IMR-90 (cell line): Measurements from ENCODE around the gene FOXP1. TPM values are rescaled to one million over a fixed set of nuclear protein-coding genes. Genes with fewer than 3 reads are reported as not detected.

ENCODE experiments used
- ATAC-seq: fragments of 200-7000 bp; cut with Tn5 transposase; 2 replicates; pipeline ENCODE4 v1.9.1; 2020; ENCODE audit warnings: low read depth, mild to moderate bottlenecking, moderate library complexity
- BruUV-seq: library from RNA; stranded (reverse); fragments of 400-500 nt; replicated peaks from 2 replicates; lab custom pipeline; 2021; lab: Mats Ljungman, UMichigan
- CTCF ChIA-PET: fragments of 300-600 bp; formaldehyde crosslinking; extraction: SDS; loops from one replicate; lab custom pipeline; 2021; ENCODE audit warnings: antibody characterized with exemption; lab: Yijun Ruan, JAX
- POLR2A ChIA-PET: fragments of 300-600 bp; sonication (Branson Sonifier 250); formaldehyde crosslinking; loops from one replicate; lab custom pipeline; 2022; ENCODE audit warnings: antibody characterized with exemption; ENCODE audit not compliant: unreplicated experiment; lab: Charles Lee
- DNase-seq: peaks from one replicate; pipeline ENCODE4 v3.0.0; 2013
- H2AFZ ChIP-seq: replicated peaks from 2 replicates; pipeline ENCODE3; 2013; ENCODE audit warnings: low read length, mild to moderate bottlenecking; ENCODE audit not compliant: poor library complexity
- H2AK5ac ChIP-seq: 2 replicates; pipeline ENCODE4 v1.6.1; 2013; ENCODE audit warnings: low read depth, low read length, inconsistent platforms
- H2AK9ac ChIP-seq: replicated peaks from 2 replicates; pipeline ENCODE3; 2013; ENCODE audit warnings: mild to moderate bottlenecking, low read depth, low read length, moderate library complexity; ENCODE audit not compliant: poor library complexity
- H2BK120ac ChIP-seq: 2 replicates; pipeline ENCODE4 v1.6.1; 2013; ENCODE audit warnings: low read depth, low read length, inconsistent platforms
- H2BK15ac ChIP-seq: 3 replicates; pipeline ENCODE4 v1.6.1; 2013; ENCODE audit warnings: low read depth, low read length, inconsistent platforms
- H2BK20ac ChIP-seq: 2 replicates; pipeline ENCODE4 v1.6.1; 2013; ENCODE audit warnings: low read depth, mild to moderate bottlenecking, inconsistent platforms, low read length, moderate library complexity
- H2BK5ac ChIP-seq: 2 replicates; pipeline ENCODE4 v1.6.1; 2013; ENCODE audit warnings: mild to moderate bottlenecking, low read depth, low read length, inconsistent platforms; ENCODE audit not compliant: poor library complexity, severe bottlenecking
- H3K14ac ChIP-seq: replicated peaks from 2 replicates; pipeline ENCODE4 v1.6.1; 2013; ENCODE audit warnings: low read depth, low read length, inconsistent platforms
- H3K18ac ChIP-seq: 2 replicates; pipeline ENCODE4 v1.6.1; 2013; ENCODE audit warnings: low read depth, low read length, control low read depth
- H3K23ac ChIP-seq: 2 replicates; pipeline ENCODE4 v1.6.1; 2013; ENCODE audit warnings: low read depth, low read length, inconsistent platforms
- H3K27ac ChIP-seq: 2 replicates; pipeline ENCODE4 v1.5.1; 2013; ENCODE audit warnings: mild to moderate bottlenecking, control low read depth, low read length; ENCODE audit not compliant: insufficient read depth
- H3K27me3 ChIP-seq: 2 replicates; pipeline ENCODE4 v1.6.1; 2013; ENCODE audit warnings: low read length; ENCODE audit not compliant: control insufficient read depth, insufficient read depth
- H3K36me3 ChIP-seq: 2 replicates; pipeline ENCODE4 v1.6.1; 2013; ENCODE audit warnings: low read length, mixed read lengths; ENCODE audit not compliant: control insufficient read depth, insufficient read depth
- H3K4ac ChIP-seq: 2 replicates; pipeline ENCODE4 v1.6.1; 2013; ENCODE audit warnings: low read depth, low read length, inconsistent platforms
- H3K4me1 ChIP-seq: 2 replicates; pipeline ENCODE4 v1.6.1; 2013; ENCODE audit warnings: low read length, mixed read lengths; ENCODE audit not compliant: control insufficient read depth, insufficient read depth
- H3K4me2 ChIP-seq: 2 replicates; pipeline ENCODE4 v1.6.1; 2013; ENCODE audit warnings: low read depth, mild to moderate bottlenecking, control low read depth, low read length, moderate library complexity
- H3K4me3 ChIP-seq: 2 replicates; pipeline ENCODE4 v1.5.1; 2013; ENCODE audit warnings: low read depth, mild to moderate bottlenecking, control low read depth, low read length, moderate library complexity; ENCODE audit not compliant: insufficient read depth
- H3K56ac ChIP-seq: 2 replicates; pipeline ENCODE4 v1.6.1; 2013; ENCODE audit warnings: low read length, inconsistent platforms; ENCODE audit not compliant: insufficient read depth; ENCODE audit errors: extremely low read depth
- H3K79me1 ChIP-seq, 2 experiments: 2 replicates each; pipeline ENCODE4 v1.6.1; 2013; ENCODE audit warnings: low read length in 2 of 2, inconsistent platforms in 1 of 2, low read depth in 1 of 2
- H3K9ac ChIP-seq: 2 replicates; pipeline ENCODE4 v1.6.1; 2013; ENCODE audit warnings: low read depth, low read length, control low read depth
- H3K9me1 ChIP-seq: 2 replicates; pipeline ENCODE4 v1.6.1; 2013; ENCODE audit warnings: low read length, inconsistent platforms; ENCODE audit not compliant: insufficient read depth
- H3K9me3 ChIP-seq: 2 replicates; pipeline ENCODE4 v1.6.1; 2013; ENCODE audit warnings: low read length; ENCODE audit not compliant: control insufficient read depth, insufficient read depth
- H4K20me1 ChIP-seq: 2 replicates; pipeline ENCODE4 v1.6.1; 2013; ENCODE audit warnings: low read length, inconsistent platforms; ENCODE audit not compliant: insufficient read depth
- H4K5ac ChIP-seq: 2 replicates; pipeline ENCODE4 v1.6.1; 2013; ENCODE audit warnings: mild to moderate bottlenecking, low read depth, low read length, control low read depth
- H4K8ac ChIP-seq, 2 experiments: 2 replicates each; pipeline ENCODE4 v1.6.1; 2013; ENCODE audit warnings: low read depth in 2 of 2, low read length in 2 of 2, control low read depth in 1 of 2, inconsistent platforms in 1 of 2
- H4K91ac ChIP-seq: 2 replicates; pipeline ENCODE4 v1.6.1; 2013; ENCODE audit warnings: low read depth, low read length, inconsistent platforms; ENCODE audit not compliant: insufficient read depth
- BHLHE40 ChIP-seq: fragments of 150-350 bp; IDR thresholded peaks from 2 replicates; pipeline ENCODE4 v1.6.1; 2016; ENCODE audit warnings: mild to moderate bottlenecking, low read depth, low read length
- FOS ChIP-seq: fragments of 150-350 bp; IDR thresholded peaks from 2 replicates; pipeline ENCODE4 v1.6.1; 2016; ENCODE audit warnings: low read depth, low read length
- NFE2L2 ChIP-seq: fragments of 150-350 bp; IDR thresholded peaks from 2 replicates; pipeline ENCODE4 v1.6.1; 2016; ENCODE audit warnings: low read depth, mild to moderate bottlenecking, low read length
- WGBS, 2 experiments: methylation state at CpG; one replicate each; pipeline versions ENCODE4 v1.1.5 to v1.1.7; 2013; ENCODE audit warnings: missing lambda C conversion rate in 2 of 2; ENCODE audit not compliant: insufficient read length in 1 of 2; ENCODE audit errors: extremely low coverage in 2 of 2; 5-methylcytosine and 5-hydroxymethylcytosine counted together
- dilution Hi-C: fragments of 300-500 bp; cut with HindIII; formaldehyde crosslinking; loops from one replicate; pipeline ENCODE4 v1.14.3; 2018; ENCODE audit warnings: low sequenced_read_pairs; ENCODE audit not compliant: unreplicated experiment
- in situ Hi-C: fragments of 300-500 bp; cut with MboI; formaldehyde crosslinking; loops from 3 replicates; pipeline ENCODE4 v1.14.3; 2019; ENCODE audit warnings: low sequenced_read_pairs, inconsistent platforms, mixed read lengths
- intact Hi-C: fragments of 100-400 bp; cut with micrococcal nuclease; formaldehyde crosslinking; loops from 2 replicates; pipeline ENCODE4 v1.10.0; 2022
- polyA plus RNA-seq, 3 experiments: library from polyadenylated mRNA; depleted of rRNA; stranded (reverse); fragments of >200 nt; gene quantifications; 2 replicates each; pipeline ENCODE4 v1.2.3, GENCODE V29; 2012; ENCODE audit warnings: low replicate concordance in 1 of 3
- total RNA-seq: library from RNA; depleted of rRNA; stranded (reverse); fragments of >200 nt; gene quantifications from 2 replicates; pipeline ENCODE4 v1.2.3, GENCODE V29; 2012

FOXP1 gene
- total and polyA plus RNA-seq, 2 of the 4 experiments (the other 2 are of a cell fraction) = 37.0 to 132 TPM

GRCh38 chr3:71601811-71602210, 18.3 kb upstream of the FOXP1 start:
- Histone ChIP-seq H4K5ac (no peak overlapping the region), H3K4me3 (no peak overlapping the region), H3K9me1 (peaks cover 2% of the 10 kb centered on the region; the same call in 1 of the 2 replicates), H3K4ac (no peak overlapping the region; the same call in 1 of the 2 replicates), H3K23ac (no peak overlapping the region), H3K36me3 (no peaks in the 10 kb centered on the region), H4K8ac (no peak overlapping the region), H3K9me3 (peaks cover 2% of the 10 kb centered on the region), H2BK20ac (no peak overlapping the region), H4K20me1 (no peaks in the 10 kb centered on the region), H3K18ac (no peak overlapping the region), H3K56ac (no peak overlapping the region), H4K91ac (no peak overlapping the region), H3K27ac (no peak overlapping the region), H2AK9ac (no peak overlapping the region), H2AK5ac (no peak overlapping the region), H3K9ac (no peak overlapping the region), H2AFZ (no peak overlapping the region), H3K27me3 (no peaks in the 10 kb centered on the region), H3K4me2 (no peak overlapping the region), H2BK15ac (no peak overlapping the region), H2BK120ac (no peak overlapping the region), H3K14ac (0 out of 2 replicates have a peak overlapping the region, but pooled peaks have one; percentile 33), H2BK5ac (no peak overlapping the region), H3K79me1 (no peaks in the 10 kb centered on the region), H3K4me1 (peaks cover 6% of the 10 kb centered on the region; the same call in 1 of the 2 replicates)
- TF ChIP-seq FOS (peak; percentile 67), NFE2L2 (peak; percentile 30; the same call in 1 of the 2 replicates), BHLHE40 (no peak)
- dilution Hi-C loops = no loop called here
- no TSS peak for BruUV-seq
- DNase-seq (peak; percentile 69), ATAC-seq (peak; percentile 25; the same call in 1 of the 2 replicates)
- CTCF ChIA-PET = no interaction called here
- intact Hi-C loops = no loop called here
- in situ Hi-C loops = loop anchor here (25.0 kb wide), 1 partner anchor 890 kb away; no protein-coding TSS in a partner anchor
- POLR2A ChIA-PET = interaction anchor here (0.5 kb wide), 1 partner anchor 457 kb away, joined by 4 read pairs; no protein-coding TSS in a partner anchor
- WGBS, 2 experiments = 60% methylated on average over 2 of the region's 5 CpGs; no CpG with 5 or more reads in 1 of the 2 experiments
